Activated CD4-positive, alpha-beta T cell treated with anti-CD3 and anti-CD28 coated beads for 24 hours (primary cell): ENCODE results near the gene ESYT2.

Experiments used
- DNase-seq, 2 donors: peaks; one replicate each; pipeline ENCODE4 v3.0.0-alpha.2; 2020; ENCODE audit warnings: low read depth in 2 of 2

Gene ESYT2

GRCh38 chr7:158828133-158829020 is 932 bp downstream of the ESYT2 start:
- no peak for DNase-seq

- DNase-seq, result no peak
These were observed 1.7 kb downstream of the ESYT2 start for GRCh38 chr7:158827411-158828132.

- no peak for DNase-seq
These were observed 3.5 kb downstream of the ESYT2 start for GRCh38 chr7:158825628-158826289.

GRCh38 chr7:158824028-158824427 is 5.3 kb downstream of the ESYT2 start:
- DNase-seq, result no peak

- no peak for DNase-seq
These were observed 7.9 kb downstream of the ESYT2 start for GRCh38 chr7:158821171-158822031.

DNA sequence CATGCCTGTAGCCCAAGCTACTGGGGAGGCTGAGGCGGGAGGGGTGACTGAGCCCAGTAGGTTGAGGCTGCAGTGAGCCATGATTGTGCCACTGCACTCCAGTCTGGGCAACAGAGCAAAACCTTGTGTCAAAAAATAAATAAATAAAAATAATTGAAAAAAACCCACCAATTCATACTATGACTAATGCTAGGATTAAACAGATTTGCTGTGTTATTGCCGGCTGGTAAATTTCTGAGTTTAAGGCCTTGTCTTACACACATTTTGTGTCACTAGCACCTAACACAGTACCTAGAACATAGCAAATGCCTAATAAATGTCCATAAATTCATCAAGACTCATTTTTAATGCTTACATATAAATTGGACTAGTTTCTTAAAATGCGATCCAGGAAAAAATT is 8.7 kb downstream of the ESYT2 start:
- DNase-seq, result no peak

GRCh38 chr7:158819571-158820203 is 9.6 kb downstream of the ESYT2 start:
- DNase-seq, result no peak

GRCh38 chr7:158818325-158819213 is 10.7 kb downstream of the ESYT2 start:
- peak in 1 of 2 donors; percentile 41 for DNase-seq

GRCh38 chr7:158816995-158817394 is 12.3 kb downstream of the ESYT2 start:
- DNase-seq, result no peak

GRCh38 chr7:158816271-158816670 is 13.0 kb downstream of the ESYT2 start:
- no peak for DNase-seq

- DNase-seq, result no peak
These were observed 13.5 kb downstream of the ESYT2 start for GRCh38 chr7:158815800-158816128.

- no peak for DNase-seq
These were observed 14.1 kb downstream of the ESYT2 start for GRCh38 chr7:158815083-158815799.

- DNase-seq, result no peak
These were observed 14.7 kb downstream of the ESYT2 start for GRCh38 chr7:158814637-158815036.

- DNase-seq, result no peak
These were observed 16.6 kb downstream of the ESYT2 start for GRCh38 chr7:158812684-158813083.

DNA sequence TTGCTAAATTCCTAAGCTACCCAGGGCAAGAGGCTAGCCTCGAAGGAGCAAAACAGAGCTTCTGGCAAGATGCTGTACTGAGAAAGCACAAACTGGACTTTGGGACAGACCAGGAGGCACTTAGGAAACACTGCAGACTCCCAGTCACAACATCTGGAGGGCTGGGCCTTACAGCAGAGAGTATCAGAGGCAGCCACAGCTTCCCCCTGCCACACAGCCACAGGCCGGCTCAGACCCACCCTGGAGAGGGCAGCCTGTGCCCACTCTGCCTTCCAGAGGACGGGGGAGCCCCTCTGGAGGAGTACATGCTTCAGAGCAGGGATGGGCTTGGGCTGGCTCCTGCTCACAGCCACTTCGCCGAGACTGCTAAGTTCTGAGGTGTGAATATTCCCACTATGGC is 17.4 kb downstream of the ESYT2 start:
- DNase-seq, result no peak

DNA sequence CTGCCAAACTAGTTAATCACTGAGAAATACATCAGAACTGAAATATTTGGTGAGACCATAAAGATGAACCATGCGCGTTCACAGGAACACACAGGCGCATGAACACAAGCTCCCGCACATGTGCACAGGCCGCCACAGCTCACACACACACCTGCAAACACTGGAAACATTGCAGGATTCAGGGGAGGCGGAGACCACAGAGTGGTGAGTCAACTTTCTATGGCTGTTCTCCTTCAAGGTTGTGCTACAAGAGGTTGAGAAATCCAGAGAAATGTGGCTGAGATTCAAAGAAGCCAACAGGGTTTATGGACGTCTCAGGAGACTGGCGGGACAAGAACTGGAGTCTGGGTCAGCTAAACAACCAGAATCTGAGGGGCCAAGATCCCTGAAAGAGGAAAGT is 17.8 kb downstream of the ESYT2 start:
- peak in 1 of 2 donors; percentile 44 for DNase-seq

DNA sequence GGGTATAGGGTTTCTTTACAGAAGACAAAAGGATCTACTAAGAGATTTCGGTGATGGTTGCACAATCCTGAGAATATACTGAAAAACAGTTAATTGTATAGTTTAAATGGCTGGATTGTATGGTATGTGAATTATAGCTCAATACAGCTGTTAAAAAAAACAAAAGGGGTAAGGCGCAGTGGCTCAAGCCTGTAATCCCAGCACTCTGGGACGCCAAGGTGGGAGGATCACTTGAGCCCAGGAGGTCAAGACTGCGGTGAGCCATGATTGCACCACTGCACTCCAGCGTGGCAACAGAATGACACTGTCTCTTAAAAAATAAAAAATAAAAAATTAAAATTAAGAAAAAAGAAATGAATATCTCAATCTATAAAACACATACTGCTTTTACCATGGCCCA is 18.5 kb downstream of the ESYT2 start:
- no peak for DNase-seq

DNA sequence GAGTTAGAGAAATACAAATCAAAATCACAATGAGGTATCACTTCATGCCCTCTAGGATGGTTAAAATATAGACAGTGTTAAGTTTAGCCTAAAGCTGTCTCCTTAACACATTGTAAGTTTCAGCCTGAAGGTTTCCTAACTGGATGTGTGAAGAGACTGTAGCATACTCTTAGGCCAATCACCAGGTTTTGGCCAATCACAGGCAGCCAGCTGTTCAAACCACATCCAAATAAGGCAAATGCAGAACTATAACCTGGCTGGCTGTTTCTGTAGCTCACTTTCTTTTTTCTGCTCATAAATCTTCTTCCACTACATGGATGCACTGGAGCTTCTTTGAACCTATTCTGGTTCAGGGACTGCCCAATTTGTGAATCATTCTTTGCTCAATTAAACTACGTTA is 19.7 kb downstream of the ESYT2 start:
- no peak for DNase-seq

DNA sequence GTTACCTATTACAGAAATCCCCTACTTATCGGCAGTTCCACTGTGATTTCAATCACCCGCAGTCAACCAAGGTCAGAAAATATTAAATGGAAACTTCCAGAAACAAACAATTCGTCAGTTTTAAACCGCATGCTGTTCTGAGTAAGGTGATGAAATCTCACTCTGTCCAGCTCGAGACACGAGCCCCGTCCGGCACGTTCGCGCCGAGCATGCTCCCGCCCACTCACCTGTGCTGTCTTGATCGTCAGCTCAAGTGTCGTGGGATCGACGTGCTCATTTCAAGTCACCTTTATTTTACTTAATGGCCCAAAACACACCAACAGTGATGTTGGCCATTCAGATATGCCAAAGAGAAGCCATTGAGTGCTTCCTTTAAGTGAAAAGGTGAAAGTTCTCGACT is 21.2 kb downstream of the ESYT2 start:
- no peak for DNase-seq

DNA sequence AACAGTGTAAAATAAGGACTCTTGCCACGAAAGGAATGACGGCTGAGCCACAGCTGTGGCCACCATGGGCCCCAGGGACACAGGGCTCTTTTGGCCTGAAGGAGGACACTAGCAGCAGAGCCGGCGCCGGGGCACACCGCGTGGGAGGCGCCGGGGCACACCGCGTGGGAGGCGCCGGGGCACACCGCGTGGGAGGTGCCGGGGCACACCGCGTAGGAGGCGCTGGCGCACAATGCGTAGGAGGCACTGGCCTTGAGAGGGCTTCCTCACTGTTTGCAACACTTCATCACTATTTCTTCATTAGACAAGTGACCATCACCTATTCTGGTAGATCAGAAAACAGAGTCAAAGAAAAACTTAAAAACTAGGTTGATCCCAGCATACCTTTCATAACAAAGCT is 23.4 kb downstream of the ESYT2 start:
- DNase-seq, result no peak
